ENCODE results near the gene MAP1B.
"Not testable (repeated sequence)": the region's sequence is repeated elsewhere in the genome, so short reads cannot be mapped to it uniquely, and the experiment has no call there.

MAP1B gene

GRCh38 chr5:72107131-72107900 is at the start of gene MAP1B:
TSS of gene MAP1B (plus strand) at chr5:72107475. CDS start at chr5:72107532, 57 bp downstream.
- DNase-seq: peak; percentile 79

- no peak for DNase-seq
Measured at GRCh38 chr5:72057816-72058215, 49.5 kb upstream of the MAP1B start.

DNA sequence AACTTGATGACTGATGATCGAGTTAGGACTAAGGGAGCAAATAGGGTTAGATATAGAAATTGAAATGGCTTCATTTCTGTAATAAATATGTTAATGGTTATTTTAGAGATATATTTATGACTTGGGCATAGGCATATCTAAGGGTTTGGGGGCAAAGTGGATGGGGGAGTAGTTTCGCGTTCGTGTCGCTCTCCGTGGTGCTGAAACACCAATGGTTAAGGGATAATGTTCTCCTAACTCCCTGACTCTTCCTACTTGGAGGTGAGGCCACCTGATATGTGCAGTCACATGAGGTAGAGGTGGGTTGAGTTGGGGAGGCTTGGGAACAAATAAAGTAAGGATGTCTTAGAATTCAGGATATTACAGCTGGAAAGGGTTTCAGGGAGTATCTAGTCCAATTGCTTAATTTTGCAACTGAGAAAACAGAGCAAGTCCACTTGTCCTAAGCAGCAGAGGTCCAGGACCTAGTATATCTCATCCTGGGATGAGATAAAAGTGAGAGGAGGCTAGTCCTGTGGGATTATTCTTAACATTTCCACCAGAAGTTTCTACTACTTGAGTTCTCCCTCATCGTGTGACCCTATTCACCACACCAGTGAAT is 44.0 kb upstream of the MAP1B start:
- DNase-seq: no peak

DNA sequence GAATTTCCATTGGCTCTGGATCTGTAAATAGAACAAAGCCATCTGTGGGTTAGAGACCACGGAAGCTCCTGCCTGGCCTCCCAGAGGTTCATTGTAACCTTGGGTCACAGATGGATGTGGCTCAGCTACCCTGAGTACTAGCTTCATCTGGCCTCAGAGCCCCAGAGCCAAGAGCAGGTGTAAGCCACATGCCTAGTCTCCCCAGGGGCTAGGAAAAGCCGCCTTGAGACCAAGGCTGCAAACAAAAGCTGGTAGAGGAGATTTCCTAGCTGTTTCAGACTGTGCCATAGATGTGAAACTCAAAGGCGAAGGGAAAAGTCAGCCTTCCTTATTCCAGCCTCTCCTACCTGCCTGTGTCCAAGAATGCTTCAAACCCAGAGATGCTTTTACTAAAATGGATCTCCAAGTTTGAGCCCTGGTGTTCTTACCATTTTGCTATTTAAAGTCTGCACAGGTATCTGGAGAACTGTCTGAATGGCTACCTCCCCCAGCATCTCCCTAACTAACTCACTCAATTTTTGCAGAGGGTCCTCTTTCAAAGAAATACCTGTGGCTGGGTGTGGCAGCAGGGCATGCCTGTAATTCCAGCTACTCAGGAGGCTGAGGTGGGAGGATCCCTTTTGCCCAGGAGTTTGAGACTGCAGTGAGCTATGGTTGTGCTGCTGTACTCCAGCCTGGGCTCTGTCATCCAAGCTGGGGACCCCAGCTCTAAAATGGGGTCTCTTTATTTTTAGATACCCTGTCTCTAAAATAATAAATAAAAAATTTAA is 42.3 kb upstream of the MAP1B start:
- DNase-seq: no peak

- DNase-seq: peak; percentile 11
Measured at GRCh38 chr5:72065751-72066255, 41.5 kb upstream of the MAP1B start.

DNA sequence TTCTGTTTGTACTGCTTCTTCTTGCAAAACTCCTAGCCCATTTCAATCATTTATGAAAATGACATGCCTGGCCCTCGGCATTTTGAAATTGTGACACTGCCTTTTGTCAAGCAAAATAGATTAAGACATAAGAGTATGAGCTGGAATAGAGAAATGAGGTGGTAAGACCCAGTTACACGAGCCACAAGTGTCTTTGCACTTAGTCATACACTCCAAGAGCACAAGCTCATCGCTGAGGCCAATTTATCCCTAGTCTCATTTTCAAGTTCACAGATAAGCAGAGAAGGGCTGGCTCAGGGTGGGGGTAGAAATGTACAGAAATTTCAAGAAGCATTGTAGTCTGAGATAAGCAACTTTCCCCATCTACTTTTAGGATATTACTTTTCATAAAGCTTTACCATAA is 40.6 kb upstream of the MAP1B start:
- DNase-seq: no peak

- DNase-seq: no peak
Measured at GRCh38 chr5:72067682-72068470, 39.4 kb upstream of the MAP1B start.

- DNase-seq: no peak
Measured at GRCh38 chr5:72070529-72070928, 36.7 kb upstream of the MAP1B start.

DNA sequence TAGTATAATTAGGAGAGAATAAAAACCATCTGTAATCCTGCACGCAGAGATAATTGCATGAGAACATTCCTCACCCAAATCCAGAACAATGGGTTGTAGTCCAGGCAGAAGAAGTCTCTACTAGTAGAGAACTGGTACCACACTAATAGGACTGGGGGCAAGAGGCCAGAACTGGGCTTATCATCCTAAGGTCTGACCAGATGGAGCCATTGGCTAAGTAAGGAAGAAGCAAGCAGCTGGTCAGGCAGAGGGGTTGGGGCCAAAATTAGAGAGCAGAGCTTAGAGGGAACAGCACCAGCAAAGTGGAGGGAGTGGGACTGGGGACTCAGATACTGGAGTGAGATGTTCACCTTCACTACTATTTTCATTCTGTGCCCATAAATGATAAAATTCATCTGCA is 35.4 kb upstream of the MAP1B start:
- no peak for DNase-seq

- peak; percentile 67 for DNase-seq
Measured at GRCh38 chr5:72074251-72074650, 33.0 kb upstream of the MAP1B start.

DNA sequence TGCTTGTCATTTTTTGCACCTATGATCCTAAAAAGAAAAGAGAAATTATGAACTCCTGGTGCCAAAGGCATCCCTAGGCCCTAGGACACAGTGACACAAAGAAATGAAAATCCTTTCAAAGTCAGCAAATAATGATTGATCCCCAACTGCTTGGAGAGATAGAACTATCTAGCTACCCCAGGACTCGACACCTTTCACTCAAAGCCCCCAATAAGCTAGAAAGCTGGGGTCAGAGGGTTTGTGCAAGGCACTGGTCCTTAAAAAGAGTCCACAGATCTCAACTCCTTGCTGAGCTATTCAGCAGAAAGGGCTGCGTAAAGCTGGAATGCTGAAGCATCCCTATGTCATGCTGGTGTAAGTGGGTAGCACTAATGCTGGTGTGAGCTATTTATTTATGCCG is 31.8 kb upstream of the MAP1B start:
- no peak for DNase-seq

DNA sequence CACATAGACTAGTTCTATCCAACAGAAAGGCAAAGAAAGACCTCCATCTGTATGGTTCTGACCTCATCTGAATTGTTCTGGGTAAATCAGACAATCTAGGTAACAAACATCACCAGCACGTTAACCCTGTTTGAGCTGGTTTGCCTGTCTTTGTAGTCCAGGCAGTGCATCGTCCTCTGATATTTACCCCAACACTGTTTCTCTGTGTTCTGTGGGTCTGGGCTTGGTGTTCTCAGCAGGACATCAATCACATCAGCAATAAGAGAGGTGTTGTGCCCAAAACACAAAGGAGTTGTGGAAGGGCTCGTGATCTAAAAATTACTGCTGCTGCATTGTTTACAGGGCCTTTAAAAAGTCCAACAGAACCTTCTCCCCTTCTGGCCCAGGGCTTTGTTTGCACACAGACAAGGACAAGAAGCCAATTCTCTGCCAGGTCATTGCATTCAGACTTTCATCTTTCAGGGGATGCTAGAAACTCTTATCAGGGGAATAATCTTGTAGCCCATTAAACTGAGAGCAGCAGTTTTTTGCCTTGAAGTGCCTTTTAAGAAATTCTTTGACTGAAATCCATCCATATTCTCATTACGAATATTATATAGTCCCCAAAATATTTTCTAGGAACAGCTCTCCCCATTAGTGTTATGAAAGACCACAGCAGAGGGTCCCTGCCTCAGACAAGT is 30.5 kb upstream of the MAP1B start:
- no peak for DNase-seq

- DNase-seq: no peak
Measured at GRCh38 chr5:72077390-72077789, 29.9 kb upstream of the MAP1B start.

DNA sequence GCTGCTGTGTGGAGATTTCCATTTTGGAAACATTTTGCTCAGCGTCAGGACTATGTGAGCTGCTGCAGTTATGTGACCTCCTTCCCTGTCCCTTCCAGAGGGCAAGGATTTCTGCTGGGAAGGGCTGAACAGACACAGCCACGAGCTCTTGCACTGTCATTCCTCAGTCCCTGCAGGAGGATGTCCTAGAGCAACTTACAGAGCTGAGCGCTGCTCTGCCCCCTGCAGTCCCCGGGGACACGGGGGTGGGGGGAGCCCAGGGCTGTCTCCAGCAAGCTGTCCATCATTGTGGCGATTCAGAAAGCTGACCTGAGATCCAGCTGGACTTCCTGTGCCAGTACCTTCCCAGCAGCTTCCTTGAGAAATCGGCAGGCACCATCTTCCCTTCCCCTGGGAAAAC is 28.0 kb upstream of the MAP1B start:
- DNase-seq: no peak

DNA sequence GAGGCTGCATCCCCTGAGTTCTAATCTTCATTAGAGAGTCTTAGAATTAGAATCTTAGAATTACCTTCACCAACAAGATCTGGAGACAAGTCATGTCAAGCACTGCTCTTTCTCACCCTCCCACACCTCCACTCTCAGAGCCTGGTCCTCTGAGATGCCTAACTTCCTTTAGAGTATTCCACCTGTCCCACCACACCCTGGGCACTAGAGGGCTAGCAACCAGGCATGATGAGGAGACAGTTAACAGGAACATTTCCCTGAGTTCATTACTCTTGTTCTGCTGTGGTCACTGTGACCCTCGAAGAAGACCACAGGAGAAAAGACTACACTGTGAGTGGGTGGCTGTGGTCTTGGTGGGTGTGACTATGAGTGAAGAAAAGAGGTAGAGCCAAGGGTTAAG is 25.2 kb upstream of the MAP1B start:
- no peak for DNase-seq

DNA sequence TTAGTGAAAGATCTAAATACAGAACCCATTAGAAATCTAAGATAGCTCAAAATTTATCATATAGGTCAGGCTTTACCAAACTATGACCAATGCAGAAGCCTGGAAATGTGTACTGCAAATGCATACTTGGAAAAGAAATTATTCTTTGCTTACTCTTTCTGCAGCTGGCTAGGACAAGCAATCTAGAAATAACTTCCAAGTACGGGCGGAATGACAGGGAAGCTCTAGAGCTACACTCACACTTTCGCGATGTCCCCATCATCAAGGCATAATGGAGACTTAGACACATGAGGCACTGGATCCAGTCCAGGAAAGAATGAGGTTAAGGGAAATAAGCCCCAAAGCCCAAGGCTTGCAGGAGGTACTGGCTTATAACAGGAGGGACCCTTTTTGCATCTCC is 22.4 kb upstream of the MAP1B start:
- no peak for DNase-seq

- DNase-seq: no peak
Measured at GRCh38 chr5:72085319-72085718, 22.0 kb upstream of the MAP1B start.

- not testable (repeated sequence) for DNase-seq
Measured at GRCh38 chr5:72089713-72090112, 17.6 kb upstream of the MAP1B start.

DNA sequence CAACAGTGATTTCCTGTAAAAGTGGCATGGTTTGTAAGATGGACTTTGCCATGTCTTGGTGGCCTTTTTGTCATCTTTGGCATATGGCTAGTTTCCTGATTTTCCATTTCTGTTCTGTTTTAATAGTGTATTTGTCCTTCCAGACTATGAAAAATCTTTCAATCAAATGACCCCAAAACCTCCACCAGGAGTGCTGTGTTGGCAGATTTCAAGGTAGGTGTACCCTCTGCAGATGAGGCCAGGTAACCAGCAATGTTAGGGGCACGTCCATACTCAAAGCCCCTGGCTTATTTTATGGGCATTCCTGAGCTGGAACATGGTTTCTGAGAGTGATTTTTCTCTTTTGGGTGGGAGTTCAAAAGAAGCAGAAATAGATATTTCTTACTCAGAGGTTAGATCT is 15.2 kb upstream of the MAP1B start:
- no peak for DNase-seq

DNA sequence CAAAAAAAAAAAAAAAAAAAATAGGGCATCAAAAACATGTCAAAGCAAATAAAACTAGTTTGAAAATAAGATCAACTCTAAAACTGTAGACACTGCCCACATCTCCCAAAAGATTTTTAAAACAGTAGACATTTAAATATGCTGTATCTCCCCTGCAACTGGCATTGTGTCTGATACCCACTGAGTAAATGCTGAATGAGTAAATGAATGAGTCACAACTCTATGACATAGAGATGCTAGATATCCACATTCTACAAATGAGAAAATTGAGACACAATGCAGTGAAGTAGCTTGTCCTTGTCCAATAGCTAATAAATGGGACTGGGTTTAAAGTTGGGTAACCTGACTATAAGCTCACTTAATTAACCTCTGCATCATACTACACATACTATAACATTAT is 14.1 kb upstream of the MAP1B start:
- no peak for DNase-seq

GRCh38 chr5:72093824-72094223 is 13.5 kb upstream of the MAP1B start:
- no peak for DNase-seq

DNA sequence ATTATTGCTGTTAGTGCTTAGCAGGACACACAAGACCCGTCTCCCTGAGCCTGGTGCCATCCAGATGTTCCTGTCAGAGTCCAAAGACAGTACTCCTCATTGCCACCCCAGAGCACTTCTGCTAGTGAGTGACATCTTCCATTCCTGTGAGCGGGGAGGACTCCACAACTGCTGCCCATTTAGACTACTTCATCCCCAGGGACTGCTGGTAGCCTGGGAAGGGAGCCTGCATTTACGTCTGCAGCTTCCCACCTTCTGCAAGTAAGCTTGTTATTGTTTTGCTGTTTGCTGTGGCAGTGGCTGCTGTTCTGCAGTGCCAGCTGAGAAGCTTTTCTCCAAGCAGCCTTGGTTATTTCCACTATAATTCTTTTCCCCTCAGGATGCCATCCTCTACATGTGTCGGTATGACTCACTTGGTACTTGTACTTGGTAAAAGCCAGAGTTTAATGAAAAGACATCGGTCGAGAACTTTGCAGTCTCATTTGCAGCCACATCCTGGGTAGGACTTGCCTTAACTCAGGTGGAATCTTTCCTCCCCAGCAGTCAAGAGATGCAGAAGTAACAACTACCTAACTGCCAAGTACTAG is 10.6 kb upstream of the MAP1B start:
- no peak for DNase-seq
